HG03378 (cell line): ENCODE measurements around the gene RASAL2.
"Not testable (repeated sequence)": the region's sequence is repeated elsewhere in the genome, so short reads cannot be mapped to it uniquely, and the experiment has no call there.

Experiments used
- ATAC-seq: cut with Tn5 transposase; IDR thresholded peaks from one replicate; pipeline ENCODE4 v1.9.1; 2021; ENCODE audit warnings: mild to moderate bottlenecking, moderate library complexity; ENCODE audit not compliant: unreplicated experiment

RASAL2 gene

GRCh38 chr1:178330848-178331497 lies 237.1 kb downstream of the RASAL2 start:
- no peak for ATAC-seq

GRCh38 chr1:178335426-178335825 lies 241.5 kb downstream of the RASAL2 start:
- no peak for ATAC-seq

GRCh38 chr1:178337091-178337706 lies 243.3 kb downstream of the RASAL2 start:
- ATAC-seq = no peak

GRCh38 chr1:178339834-178340233 lies 245.9 kb downstream of the RASAL2 start:
- ATAC-seq = no peak

- ATAC-seq = no peak
Measured at GRCh38 chr1:178341261-178341956, 247.5 kb downstream of the RASAL2 start.

- no peak for ATAC-seq
Measured at GRCh38 chr1:178342745-178343144, 248.8 kb downstream of the RASAL2 start.

GRCh38 chr1:178344513-178345091 lies 250.7 kb downstream of the RASAL2 start:
- no peak for ATAC-seq

GRCh38 chr1:178345238-178345637 lies 251.3 kb downstream of the RASAL2 start:
- ATAC-seq = no peak

- ATAC-seq = no peak
Measured at GRCh38 chr1:178345807-178346206, 251.9 kb downstream of the RASAL2 start.

GRCh38 chr1:178349801-178350200 lies 255.9 kb downstream of the RASAL2 start:
- no peak for ATAC-seq

GRCh38 chr1:178351911-178352310 lies 258.0 kb downstream of the RASAL2 start:
- not testable (repeated sequence) for ATAC-seq

- ATAC-seq = no peak
Measured at GRCh38 chr1:178352790-178353416, 259.0 kb downstream of the RASAL2 start.

GRCh38 chr1:178353524-178353923 lies 259.6 kb downstream of the RASAL2 start:
- no peak for ATAC-seq

GRCh38 chr1:178354816-178355215 lies 260.9 kb downstream of the RASAL2 start:
- no peak for ATAC-seq

GRCh38 chr1:178356299-178356698 lies 262.4 kb downstream of the RASAL2 start:
- no peak for ATAC-seq

GRCh38 chr1:178358456-178358855 lies 264.6 kb downstream of the RASAL2 start:
- ATAC-seq = no peak

GRCh38 chr1:178360421-178360820 lies 266.5 kb downstream of the RASAL2 start:
- ATAC-seq = no peak

- no peak for ATAC-seq
Measured at GRCh38 chr1:178361847-178362246, 267.9 kb downstream of the RASAL2 start.

- ATAC-seq = no peak
Measured at GRCh38 chr1:178362747-178363146, 268.8 kb downstream of the RASAL2 start.

- no peak for ATAC-seq
Measured at GRCh38 chr1:178364782-178365181, 270.9 kb downstream of the RASAL2 start.

- no peak for ATAC-seq
Measured at GRCh38 chr1:178367151-178367550, 273.2 kb downstream of the RASAL2 start.
